ENCODE results near the gene RNU1-2.
"Not testable (repeated sequence)": the region's sequence is repeated elsewhere in the genome, so short reads cannot be mapped to it uniquely, and the experiment has no call there.

RNU1-2 gene

DNA sequence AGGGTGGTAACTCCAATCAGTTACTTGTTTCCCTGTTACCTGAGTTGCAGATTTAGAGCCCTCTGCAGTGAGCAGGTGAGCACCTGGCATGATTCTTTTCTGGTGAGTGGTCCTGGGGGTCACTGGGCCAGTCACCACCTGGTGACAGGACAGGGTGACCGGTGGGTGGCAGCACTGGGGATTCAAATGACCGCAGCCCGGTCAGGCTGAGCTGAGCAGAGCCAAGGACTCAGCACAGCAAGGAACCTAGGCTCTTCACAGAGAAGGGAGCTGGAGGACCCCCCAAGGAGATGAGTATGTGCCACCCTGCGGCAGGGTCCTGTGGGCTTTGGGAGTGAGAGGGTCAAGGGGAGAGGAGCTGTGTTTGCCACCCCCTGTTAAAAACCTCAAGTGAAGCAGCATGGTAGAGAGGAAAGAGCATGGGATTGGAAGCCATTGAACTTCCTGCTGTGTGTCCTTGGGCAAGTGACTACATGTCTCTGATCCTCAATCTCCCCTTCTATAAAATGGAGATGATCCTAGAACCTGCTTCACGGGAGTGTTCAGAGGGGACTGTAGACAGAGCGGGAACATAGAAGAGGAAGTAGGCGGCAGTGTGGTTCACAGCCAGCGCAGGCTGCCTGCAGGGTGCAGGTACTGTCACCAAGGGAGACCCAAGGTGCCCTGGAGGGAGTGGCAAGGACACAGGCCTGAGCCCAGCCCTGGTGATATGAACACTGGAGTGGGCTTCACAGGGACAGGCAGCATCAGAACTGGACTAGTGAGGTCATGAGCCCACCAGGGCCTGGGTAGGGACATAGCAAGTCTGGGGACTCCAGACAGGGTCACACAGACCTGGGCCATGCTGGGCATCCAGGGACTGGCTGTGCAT lies 16.3 kb downstream of the RNU1-2 start:
- not testable (repeated sequence) for DNase-seq

DNA sequence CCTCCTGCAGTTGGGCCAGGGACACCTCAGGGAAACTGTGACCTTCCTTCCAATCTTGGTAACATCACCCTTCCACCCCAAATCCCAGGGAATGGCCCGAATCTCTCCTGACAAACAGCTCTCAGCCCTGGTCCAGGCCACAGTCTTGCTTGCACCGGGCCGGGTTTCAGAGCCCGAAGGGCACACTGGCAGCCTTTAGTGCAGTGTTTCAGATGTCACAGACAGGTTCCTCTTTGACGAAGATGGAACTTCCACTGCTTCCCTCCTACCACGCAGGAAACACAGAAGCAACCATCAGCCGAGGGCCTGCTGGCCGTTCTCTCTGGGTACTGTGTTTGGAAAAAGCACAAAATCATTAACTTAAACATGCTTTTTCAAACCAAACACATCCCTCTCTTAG lies 17.0 kb downstream of the RNU1-2 start:
- DNase-seq, result not testable (repeated sequence)

DNA sequence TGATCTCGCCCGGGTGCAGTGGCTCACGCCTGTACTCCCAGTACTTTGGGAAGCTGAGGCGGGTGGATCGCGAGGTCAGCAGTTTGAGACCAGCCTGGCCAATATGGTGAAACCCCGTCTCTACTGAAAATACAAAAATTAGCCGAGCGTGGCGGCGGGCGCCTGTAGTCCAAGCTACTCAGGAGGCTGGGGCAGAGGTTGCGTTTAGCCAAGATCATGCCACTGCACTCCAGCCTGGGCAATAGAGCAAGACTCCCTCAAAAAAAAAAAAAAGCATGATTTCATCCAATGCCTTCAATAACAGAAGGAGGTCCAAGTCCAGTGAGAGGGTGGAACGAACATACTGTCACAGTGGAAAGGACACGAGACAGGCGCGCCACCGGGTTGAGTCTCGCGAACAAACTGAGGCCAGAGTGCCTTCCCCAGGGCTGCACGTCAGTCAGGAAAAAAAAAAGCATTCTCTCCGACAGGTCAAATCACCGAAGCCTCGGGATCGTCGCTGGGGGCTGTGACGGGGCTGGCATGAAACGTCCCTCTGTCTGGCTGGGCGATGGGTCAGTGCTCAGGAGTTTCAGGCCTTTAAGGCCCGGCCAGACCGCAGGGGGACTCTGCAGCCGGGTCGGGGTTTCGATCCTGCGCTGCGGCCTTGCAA lies 17.5 kb downstream of the RNU1-2 start:
- no peak for DNase-seq

DNA sequence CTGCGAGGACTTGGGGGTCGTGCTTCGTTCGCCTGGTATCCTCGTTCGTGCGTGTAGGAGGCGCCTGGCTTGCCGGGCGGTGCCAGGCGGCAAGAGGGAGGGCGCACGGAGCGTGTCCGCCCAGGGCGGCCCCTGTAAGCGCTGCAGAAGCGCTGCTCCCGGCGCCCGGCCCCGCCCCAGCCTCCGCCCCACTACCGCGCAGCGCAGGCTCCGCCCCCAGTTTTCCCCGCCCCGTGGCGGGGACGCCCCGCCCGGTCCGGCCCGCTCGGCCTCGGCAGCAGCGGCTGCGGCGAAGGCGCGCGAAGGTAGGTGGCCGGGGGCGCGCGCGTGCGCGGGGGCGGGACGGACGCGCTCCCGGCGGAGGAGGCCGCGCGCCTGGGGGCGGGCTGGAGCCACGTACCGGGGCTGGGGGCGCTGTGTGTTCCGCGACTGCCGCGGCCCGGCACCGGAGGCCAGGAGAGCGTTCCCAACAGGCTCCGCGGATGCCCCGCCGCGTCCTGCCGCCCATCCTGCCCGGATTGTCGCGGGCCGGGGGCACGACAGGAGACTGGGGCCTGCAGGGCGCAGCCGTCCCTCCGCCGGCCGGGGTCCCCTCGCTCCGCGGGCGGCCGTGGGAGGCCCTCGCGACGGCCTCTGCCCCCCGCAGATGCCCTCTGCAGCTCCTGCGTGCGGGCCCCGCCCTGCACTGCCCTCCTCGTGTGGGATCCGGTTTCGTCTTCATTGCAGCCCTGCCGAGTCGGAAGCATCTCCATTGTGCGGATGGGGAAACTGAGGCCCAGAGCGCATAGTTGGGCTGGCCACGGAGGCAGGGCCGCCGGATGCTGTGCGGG lies 18.3 kb downstream of the RNU1-2 start:
- DNase-seq, result peak; percentile 75 to 93

DNA sequence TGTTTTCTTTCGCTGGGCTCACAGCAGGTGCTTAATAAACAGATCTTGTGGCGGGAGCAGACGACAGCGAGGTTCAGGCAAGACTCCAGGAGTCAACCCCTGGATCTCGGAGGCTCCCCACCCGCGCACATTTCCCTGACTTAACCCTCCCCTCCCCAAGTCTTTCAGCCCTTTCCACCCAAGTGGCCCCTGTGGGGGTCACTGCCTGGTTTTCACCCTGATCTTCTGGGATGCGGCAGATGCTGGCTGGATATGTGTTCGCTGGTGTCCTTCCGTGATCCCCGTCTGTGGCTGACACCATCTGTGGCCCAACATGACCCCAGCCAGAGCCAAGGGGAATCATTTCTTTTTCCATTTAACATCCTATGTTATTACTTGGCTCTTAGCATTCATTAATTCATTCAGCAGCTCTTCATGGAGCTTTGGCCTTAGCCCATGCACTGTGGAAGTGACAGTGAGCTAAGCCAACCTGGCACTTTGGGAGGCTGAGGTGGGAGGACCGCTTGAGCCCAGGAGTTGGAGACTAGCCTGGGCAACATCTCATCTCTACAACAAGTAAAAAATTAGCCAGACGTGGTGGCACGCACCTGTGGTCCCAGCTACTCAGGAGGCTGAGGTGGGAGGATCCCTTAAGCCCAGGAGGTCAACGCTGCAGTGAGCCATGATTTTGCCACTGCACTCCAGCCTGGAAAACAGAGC lies 19.3 kb downstream of the RNU1-2 start:
- DNase-seq, result not testable (repeated sequence)

DNA sequence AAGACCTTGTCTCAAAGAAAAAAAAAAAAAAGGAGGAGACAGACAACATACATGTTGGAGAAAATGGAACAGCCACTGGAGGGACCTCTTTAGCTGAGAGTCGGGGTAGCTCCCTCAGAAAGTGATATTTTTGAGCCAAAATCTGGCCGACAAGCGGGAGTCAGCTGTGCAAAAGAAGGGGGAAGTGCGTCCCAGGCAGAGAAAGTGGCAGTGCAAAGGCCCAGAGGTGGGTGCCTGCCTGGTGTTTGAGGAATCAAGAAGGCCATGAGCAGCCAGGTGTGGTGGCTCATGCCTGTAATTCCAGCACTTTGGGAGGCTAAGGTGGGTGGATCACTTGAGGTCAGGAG lies 19.8 kb downstream of the RNU1-2 start:
- DNase-seq, result peak in 1 of 2 experiments; percentile 10

DNA sequence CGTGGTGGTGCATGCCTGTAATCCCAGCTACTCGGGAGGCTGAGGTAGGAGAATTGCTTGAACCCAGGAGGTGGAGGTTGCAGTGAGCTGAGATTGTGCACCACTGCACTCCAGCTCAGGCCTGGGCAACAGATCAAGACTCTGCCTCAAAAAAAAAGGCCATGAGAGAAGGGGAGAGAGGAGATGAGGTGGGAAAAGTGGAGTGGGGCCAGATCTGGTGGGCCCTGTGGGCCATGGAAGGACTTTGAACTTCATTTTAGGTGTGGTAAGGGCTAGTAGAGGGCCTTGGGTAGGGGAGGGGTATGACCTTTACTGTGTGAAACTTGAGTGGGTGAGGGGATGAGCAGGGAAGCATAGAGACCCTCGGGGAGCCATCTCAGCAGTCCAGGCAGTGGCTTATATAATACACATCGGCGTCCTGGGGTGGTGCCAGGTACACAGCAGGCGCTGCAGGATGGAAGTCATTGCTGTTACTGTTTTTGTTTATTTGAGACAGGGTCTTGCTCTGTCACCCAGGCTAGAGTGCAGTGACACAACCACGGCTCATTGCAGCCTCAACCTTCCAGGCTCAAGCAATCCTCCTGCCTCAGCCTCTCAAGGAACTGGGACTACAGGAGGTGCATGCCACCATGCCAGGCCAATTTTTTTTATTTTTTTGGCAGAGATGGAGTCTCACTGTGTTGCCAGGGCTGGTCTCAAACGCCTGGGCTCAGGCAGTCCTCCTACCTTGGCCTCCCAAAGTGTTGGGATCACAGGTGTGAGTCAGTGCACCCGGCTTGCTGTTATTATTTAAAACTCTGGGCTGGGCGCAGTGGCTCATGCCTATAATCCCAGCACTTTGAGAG lies 20.5 kb downstream of the RNU1-2 start:
- DNase-seq, result not testable (repeated sequence)

DNA sequence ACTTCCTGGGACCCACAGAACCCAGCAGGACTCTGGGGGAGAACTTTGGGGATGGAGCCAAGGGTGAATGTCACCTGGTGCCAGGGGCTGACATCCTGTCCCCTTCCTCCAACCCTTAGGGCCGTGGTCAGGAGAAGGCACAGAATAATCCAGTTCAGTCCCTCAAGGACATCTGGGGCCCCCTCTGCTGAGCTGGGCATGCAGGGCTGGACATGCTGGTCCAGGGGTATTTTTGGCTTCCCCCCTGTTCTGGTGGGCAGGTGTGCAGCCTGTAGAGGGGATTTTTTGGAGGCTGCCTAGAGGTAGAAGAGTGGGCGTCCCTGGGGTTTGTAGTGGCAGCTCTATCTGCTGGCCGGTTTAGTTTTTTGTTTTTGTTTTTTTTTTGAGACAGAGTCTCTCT lies 22.6 kb downstream of the RNU1-2 start:
- DNase-seq, result no peak

DNA sequence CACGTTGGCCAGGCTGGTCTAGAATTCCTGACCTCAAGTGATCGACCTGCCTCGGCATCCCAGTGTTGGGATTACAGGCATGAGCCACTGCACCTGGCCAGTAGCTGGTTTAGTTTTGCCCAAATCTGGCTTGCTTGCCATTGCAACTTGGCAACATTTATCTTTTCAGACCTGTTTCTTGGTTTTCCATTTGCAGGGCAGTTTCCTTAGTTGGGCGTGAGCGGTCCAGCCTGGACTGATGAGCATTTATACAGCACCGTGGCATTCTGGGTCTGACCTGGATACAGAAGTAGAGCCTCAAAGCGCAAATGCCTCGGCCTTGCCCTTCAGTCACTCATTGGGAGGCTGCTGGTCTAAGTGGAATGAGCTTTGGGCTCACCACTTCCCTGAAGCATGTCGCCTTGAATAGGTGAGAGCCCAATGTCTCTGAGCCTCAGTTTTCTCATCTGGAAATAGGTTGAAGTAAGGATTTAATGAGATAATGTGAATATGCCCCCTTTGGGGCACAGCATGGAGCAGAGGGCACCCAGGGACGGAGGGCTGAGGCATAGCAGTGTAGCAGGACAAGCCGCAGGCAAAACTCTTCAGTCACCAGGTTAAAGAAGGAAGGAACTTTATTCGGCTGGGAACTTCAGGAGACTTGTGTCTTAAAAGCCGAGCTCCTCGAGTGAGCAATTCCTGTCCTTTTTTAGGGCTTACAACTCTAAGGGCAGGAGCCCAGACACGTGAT lies 23.3 kb downstream of the RNU1-2 start:
- not testable (repeated sequence) for DNase-seq

DNA sequence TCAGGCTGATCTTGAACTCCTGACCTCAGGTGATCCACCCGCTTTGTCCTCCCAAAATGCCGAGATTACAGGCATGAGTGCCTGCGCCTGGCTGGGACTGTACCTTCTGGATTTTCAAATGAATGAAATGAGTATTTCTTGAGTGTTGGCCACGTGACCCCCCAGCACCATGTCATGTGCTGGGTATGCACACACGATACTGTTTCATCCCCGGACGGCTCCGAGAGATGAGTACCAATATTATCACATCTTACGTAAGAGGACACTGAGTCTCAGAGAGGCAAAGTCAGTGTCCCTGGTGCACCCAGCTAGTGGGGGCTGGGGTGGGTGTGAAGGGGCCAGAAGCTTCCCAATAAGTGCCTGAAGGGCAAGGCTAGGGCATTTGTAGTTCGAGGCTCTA lies 25.2 kb downstream of the RNU1-2 start:
- no peak for DNase-seq

DNA sequence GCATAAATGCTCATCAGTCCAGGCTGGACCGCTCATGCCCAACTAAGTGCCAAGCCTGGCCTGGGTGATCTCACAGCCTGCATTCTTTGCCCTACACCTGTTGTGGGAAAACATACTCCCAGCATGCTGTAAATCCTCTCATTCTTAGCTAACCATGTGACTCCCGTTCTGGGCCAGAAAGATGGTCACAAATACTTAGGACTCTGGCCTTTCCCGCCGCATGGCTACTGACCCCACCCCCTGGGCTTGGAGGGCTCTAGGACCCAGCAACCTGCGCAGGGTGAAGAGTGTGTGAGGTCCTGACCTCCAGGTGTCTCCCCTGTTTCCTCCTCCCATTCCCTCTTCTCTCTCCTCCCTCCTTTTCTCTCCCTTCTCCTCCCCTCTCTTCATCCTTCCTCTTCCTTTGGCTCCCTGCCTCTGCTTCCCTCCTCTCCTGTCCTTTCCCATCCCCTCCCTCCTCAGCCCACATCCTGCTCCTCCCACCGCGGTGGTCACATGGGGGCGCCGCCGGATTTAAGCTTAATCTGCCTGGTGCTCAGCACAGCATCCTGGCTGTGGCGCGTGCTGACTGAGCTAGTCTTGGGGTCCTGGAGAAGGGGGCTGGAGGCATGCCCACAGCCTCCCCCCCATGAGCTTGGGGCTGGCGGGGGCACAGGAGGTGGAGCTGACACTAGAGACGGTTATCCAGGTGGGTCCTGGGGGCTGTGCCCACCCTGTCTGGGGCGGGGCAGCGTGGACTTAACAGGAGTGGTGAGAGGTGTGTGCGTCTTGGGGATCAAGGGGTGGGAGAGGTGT lies 25.8 kb downstream of the RNU1-2 start, which contains the start of gene CROCC:
Gene CROCC (plus strand): TSS at position 541 of the 795 bp plus-strand sequence. CDS start 88 bp downstream, at position 629.
- no peak for DNase-seq

DNA sequence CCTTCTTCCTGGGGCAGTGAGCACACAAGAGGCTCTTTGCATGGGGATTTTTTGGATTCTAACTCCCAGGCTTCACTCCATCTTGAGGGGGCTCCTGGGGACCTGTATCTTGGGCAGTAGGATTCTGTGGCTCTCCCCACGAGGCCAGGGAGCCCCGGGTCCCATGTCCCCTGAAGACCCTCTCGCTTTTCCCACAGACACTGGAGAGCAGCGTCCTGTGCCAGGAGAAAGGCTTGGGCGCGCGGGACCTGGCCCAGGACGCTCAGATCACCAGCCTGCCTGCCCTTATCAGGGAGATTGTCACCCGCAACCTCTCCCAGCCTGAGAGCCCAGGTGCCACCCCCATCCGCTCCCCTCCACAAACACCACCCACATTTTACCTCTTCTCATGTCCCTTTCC lies 26.7 kb downstream of the RNU1-2 start:
- DNase-seq, result no peak

DNA sequence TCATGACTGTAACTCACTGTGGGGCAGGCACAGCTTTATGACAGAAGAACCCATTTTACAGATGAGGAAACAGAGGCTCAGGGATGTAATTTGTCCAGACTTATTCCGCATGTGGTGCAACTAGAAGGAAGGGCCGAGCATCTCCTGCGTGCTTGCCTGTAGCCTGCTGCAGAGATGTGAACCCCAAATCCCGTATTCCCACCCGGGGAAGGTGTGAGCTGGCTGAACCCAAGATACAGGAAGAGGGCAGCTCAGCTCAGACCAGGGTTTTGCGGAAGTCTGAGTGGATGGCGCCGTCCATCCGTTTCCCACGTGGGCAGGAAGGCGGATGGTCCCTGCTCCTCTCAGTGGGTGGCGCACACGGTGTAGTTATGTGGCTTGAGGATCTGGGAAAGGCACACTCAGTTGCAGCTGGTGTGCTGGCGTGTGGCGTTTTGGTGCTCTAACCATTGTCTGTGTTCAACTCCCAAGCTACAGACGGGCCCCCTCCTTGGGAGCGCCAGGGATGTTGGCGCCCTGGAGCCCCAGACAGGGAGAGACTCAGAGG lies 27.2 kb downstream of the RNU1-2 start:
- no peak for DNase-seq

DNA sequence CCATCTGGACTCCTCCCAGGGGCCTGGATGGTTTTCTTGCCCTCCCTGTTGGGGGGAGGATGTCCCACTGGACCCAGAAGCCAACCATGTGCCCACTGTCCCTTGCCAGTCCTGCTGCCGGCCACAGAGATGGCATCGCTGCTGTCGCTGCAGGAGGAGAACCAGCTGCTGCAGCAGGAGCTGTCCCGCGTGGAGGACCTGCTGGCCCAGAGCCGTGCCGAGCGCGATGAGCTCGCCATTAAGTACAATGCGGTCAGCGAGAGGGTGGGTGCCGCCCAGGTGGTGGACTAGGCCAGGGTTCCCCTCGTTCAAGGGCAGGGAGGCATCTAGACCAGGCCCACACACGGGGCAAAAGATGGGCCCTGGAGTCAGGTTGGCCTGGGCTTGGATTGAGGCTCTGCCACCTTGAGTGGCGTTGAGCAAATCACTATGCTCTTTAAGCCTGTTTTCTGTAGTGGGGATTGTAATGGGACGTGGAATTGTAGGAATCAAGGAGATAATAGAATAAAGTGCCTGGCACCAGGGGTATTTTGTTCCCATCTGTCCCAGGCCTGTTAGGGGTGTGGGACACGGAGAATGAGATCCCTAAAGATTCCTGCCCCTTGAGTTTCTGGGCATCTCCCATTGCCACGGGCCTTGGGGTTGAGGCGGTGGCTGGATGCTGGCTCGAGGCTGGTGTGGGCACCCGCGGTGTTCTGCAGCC lies 28.6 kb downstream of the RNU1-2 start:
- DNase-seq, result no peak

DNA sequence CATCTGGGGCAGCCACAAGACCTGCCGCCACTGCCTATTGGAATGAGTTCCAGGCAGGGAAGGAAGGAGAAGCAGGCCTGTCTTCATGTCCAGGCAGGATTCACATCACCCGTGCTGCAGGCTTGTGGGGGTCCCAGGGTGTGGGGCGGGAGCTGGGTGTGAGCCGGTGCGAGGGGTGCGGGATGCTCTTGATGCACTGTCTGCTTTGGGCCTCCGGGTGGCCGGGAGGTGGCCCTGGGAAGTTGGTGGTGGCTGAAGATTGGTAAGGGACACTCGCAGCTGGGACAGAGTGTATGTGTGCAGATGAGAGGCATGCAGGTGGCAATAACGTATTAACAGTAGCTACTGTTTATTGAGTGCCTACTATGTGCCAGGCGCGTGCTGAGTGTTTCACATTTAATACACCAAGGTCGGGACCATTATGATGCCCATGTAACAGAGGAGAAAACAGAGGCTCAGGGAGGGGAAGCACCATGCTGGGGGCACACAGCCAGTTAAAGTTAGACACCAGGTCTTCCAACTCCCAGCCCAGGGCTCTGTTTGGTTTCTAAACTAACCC lies 29.2 kb downstream of the RNU1-2 start:
- DNase-seq, result no peak

DNA sequence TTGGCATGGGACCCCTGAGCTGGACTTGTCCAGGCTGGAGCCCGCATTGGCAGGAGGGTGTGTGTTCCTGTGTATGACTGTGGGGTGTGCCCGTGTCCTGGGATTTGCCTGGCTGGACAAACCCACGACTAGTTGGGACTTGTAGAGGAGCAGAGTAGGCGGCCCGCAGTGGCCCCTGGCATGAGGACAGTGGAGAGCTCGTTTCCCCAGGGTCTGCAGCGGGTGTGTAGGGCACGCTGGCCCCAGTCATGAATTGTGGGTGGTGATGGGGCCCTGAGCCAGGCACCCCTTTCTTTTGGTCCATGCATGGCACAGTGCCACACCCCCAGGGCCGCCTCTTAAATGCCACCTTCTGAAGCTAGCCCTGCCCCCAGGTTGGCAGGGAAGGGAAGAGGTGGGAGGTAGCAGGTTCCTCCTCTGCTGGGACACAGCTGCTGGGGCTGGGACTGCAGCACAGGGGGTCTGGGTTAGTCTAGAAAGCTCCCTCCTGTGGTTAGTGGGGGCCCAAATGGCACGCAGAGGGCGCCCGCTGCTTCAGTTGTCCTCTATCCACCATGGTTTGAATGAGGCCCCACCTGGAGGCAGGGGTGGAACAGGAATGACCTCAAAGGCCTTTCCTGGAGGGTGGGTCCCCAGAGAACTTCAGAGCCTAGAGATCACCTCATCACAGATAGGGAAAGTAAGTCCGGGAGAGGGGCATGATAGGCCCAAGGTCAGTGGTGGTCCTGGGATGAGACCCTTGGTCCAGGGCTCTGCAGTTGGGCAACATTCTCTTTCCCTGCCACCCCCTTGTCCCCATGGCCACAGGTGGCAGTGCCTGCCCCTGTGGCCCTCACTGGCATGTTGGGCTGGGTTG lies 30.1 kb downstream of the RNU1-2 start:
- no peak for DNase-seq

DNA sequence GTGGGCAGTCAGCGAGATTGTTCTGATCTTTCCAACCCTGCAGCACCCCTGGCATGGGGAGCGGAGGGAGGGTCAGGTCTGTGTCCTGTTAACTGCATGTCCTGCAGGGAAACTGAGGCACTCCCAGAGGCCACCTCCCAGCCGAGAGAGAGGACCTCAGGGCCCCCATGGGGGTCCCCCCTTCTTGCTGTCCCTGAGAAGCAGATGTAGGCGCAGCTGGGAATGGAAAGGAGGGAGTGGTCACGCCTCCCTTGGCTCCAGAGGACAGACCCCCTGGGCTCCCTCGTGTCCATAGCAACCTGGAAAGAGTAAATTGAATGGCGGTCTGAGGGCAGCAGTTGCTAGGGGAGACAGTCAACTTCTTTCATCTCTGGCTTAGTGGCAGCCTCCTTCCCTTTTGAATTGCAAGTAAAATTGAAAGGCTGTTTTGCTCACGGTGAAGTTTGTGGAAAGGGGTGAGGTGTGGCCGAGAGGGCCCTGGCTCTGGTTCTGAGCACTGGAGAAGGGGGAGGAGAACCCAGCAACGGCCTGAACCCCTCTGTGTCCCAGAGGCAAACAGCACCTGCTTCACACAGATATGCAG lies 30.8 kb downstream of the RNU1-2 start:
- DNase-seq, result no peak

DNA sequence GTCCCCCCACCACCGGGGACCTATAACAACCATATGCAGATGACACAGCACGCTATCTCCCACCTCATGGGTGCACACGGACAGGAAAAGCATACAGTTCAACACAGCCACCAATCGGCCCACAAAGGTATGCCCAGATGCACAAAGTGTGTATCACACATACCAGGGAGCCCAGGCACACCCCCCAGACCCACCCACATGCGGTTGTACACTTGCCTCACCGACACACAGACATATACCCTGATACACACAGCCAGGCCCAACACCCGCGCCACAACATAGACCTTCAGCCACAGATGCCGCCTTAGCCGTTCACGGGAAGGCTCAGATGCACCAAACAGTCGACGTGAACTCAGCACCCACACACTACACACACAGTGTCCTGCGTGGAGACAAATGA lies 31.5 kb downstream of the RNU1-2 start:
- no peak for DNase-seq
